Measurements from ENCODE around the gene ANO1.

ANO1 gene

GRCh38 chr11:70100791-70101190 lies 22.7 kb downstream of the ANO1 start:
- DNase-seq (ENCODE audit: low spot score in 2 of 2): no peak
- no peaks in the 10 kb centered on the region for H3K9me3 ChIP-seq
- no peaks in the 10 kb centered on the region for H3K4me1 ChIP-seq
- in situ Hi-C loops (cut with MboI; ENCODE audit: low sequenced_read_pairs): no loop called here
- no peaks in the 10 kb centered on the region for H3K27me3 ChIP-seq (ENCODE audit: low read depth)
- no peak overlapping the region for H3K4me3 ChIP-seq
- no peaks in the 10 kb centered on the region for H3K36me3 ChIP-seq (replicated peaks)

DNA sequence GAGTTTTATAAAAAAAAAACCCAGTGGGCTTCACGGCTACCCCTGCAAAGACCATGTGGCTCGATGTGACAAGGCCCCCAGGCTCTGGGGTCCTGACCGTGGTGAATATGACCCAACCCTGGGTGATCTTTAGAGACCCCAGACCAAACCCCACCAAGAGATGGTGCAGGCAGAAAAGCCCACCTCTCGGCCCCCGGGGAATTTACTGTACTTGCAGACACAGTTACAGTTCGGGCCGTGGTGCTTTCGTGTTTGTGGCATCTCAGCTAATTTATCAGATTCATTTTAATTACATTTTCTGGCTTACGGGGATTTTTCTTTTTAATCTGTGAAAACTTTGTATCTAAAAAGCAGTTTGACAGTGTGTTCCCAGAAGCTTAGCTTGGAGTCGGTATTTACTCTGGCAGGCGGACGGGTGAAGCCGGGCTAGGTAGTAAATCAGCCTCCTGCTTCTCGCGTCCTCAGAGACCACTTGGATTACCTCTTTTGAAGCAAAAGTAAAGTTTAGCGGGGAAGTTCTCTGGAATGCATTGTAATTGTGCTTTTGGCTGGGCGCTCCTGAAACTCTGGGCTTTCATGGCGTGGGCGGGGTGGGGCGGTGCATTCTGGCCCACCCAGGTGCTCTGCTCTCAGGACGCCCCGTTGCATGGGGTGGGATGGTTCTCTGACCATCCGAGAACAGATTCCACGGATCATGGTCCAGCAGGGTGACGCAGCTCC lies 25.3 kb downstream of the ANO1 start:
- no peaks in the 10 kb centered on the region for H3K36me3 ChIP-seq (replicated peaks)
- no peaks in the 10 kb centered on the region for H3K4me1 ChIP-seq
- no peaks in the 10 kb centered on the region for H3K27me3 ChIP-seq (ENCODE audit: low read depth)
- in situ Hi-C loops (cut with MboI; ENCODE audit: low sequenced_read_pairs): no loop called here
- no peak overlapping the region for H3K4me3 ChIP-seq
- no peaks in the 10 kb centered on the region for H3K9me3 ChIP-seq
- DNase-seq (ENCODE audit: low spot score in 2 of 2): no peak

GRCh38 chr11:70104419-70104818 lies 26.3 kb downstream of the ANO1 start:
- no peak overlapping the region for H3K4me3 ChIP-seq
- in situ Hi-C loops (cut with MboI; ENCODE audit: low sequenced_read_pairs): no loop called here
- no peaks in the 10 kb centered on the region for H3K27me3 ChIP-seq (ENCODE audit: low read depth)
- no peaks in the 10 kb centered on the region for H3K4me1 ChIP-seq
- no peaks in the 10 kb centered on the region for H3K9me3 ChIP-seq
- DNase-seq (ENCODE audit: low spot score in 2 of 2): no peak
- H3K36me3 ChIP-seq (replicated peaks): no peaks in the 10 kb centered on the region

- no peak for DNase-seq (ENCODE audit: low spot score in 2 of 2)
- in situ Hi-C loops (cut with MboI; ENCODE audit: low sequenced_read_pairs): no loop called here
Observed at GRCh38 chr11:70104961-70105360, 26.8 kb downstream of the ANO1 start.

DNA sequence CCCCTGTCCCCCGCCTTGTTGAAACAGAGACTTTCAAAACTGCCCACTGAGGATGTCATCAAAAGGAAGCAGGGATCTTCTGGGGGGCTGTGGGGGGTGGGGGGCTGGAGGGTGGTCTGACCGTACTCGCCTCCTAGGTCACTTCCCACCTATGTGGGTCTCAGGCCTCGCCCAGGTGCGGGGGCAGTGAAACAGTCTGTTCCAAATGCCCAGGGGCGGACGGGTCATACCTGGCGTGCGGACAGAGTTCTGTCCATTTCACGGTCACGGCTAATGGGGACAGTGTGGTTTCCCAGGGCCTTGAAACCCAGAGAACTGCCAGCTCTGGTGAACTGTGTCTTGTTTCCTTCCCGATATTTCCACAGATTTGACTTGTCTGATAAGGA lies 27.2 kb downstream of the ANO1 start:
- in situ Hi-C loops (cut with MboI; ENCODE audit: low sequenced_read_pairs): no loop called here
- DNase-seq (ENCODE audit: low spot score in 2 of 2): no peak
- Histone ChIP-seq H3K4me1 (no peaks in the 10 kb centered on the region), H3K27me3 (ENCODE audit: low read depth) (no peaks in the 10 kb centered on the region), H3K4me3 (no peak overlapping the region), H3K9me3 (no peaks in the 10 kb centered on the region), H3K36me3 (replicated peaks) (no peaks in the 10 kb centered on the region)

More at GRCh38 chr11:70104961-70105360, 26.8 kb downstream of the ANO1 start:
- Histone ChIP-seq H3K4me3 (no peak overlapping the region), H3K36me3 (replicated peaks) (no peaks in the 10 kb centered on the region), H3K9me3 (no peaks in the 10 kb centered on the region), H3K27me3 (ENCODE audit: low read depth) (no peaks in the 10 kb centered on the region), H3K4me1 (no peaks in the 10 kb centered on the region)

DNA sequence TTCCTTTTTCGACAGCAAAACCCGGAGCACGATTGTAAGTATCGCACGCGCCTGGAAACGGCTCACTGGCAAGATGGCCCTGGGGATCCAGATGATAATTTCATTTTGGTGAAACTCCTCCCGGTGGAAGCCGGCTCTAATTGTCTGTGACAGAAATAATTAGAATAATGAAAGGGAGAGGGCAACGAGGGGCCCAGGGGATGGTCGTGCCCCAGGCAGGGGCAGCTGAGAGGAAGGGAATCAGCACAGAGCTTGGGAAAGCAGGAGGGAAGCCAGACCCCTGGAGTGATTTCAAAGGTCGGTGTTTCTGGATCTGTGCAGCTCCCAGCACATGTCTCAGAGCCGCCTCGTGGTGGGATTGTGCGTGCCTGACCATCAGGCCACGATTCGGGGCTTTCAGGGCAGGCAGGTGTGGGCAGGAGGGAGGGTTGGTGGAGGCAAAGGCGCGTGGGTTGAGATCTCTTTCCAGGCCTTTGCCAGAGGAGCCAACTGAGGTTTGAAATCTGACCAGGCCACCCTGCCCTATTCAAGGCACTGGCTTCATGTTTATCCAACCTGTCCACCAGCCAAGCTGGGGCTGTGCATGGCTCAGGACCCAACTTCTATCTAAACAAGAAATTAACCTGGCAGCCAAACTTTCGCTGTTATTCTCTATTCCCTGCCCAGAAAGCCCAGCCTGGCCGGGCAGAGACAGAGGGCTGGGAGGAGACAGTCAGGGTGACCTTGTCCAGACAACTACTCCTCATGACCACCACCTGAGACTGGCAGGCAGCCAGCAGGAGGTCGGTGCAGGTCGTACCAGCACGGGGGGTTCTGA lies 27.8 kb downstream of the ANO1 start:
- H3K36me3 ChIP-seq (replicated peaks): no peaks in the 10 kb centered on the region
- no peaks in the 10 kb centered on the region for H3K27me3 ChIP-seq (ENCODE audit: low read depth)

GRCh38 chr11:70106757-70107156 lies 28.6 kb downstream of the ANO1 start:
- H3K27me3 ChIP-seq (ENCODE audit: low read depth): no peaks in the 10 kb centered on the region
- in situ Hi-C loops (cut with MboI; ENCODE audit: low sequenced_read_pairs): no loop called here
- no peak overlapping the region for H3K4me3 ChIP-seq
- DNase-seq (ENCODE audit: low spot score in 2 of 2): no peak
- no peaks in the 10 kb centered on the region for H3K9me3 ChIP-seq
- H3K36me3 ChIP-seq (replicated peaks): no peaks in the 10 kb centered on the region
- H3K4me1 ChIP-seq: peaks cover under 1% of the 10 kb centered on the region

More for the DNA sequence above, 27.8 kb downstream of the ANO1 start:
- no peaks in the 10 kb centered on the region for H3K9me3 ChIP-seq
- in situ Hi-C loops (cut with MboI; ENCODE audit: low sequenced_read_pairs): no loop called here
- H3K4me3 ChIP-seq: no peak overlapping the region
- H3K4me1 ChIP-seq: no peaks in the 10 kb centered on the region
- no peak for DNase-seq (ENCODE audit: low spot score in 2 of 2)

- in situ Hi-C loops (cut with MboI; ENCODE audit: low sequenced_read_pairs): no loop called here
- Histone ChIP-seq H3K4me1 (peaks cover 3% of the 10 kb centered on the region), H3K9me3 (no peaks in the 10 kb centered on the region), H3K4me3 (no peak overlapping the region), H3K27me3 (ENCODE audit: low read depth) (no peaks in the 10 kb centered on the region), H3K36me3 (replicated peaks) (no peaks in the 10 kb centered on the region)
- no peak for DNase-seq (ENCODE audit: low spot score in 2 of 2)
Observed at GRCh38 chr11:70107191-70107590, 29.1 kb downstream of the ANO1 start.

DNA sequence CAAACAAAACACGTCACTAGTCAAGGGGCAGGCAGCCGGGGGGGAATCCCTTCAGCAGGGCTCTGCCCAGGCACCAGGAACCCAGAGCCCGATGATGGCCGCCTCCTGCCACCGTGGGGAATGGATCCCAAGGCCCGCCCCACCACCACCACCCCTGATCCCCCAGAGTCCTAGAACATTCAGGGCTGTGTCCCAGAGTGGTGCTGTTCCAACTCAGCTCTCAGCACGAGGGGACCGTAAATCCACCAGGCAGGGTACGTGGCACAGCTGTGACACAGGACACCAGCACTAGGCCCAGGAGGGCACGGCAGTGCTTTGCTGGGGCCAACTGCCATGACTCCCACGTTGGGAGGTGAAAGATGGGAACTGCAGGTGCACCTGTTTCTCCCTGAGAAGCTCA lies 29.6 kb downstream of the ANO1 start:
- H3K9me3 ChIP-seq: no peaks in the 10 kb centered on the region
- H3K4me1 ChIP-seq: peaks cover 3% of the 10 kb centered on the region
- H3K36me3 ChIP-seq (replicated peaks): no peaks in the 10 kb centered on the region
- in situ Hi-C loops (cut with MboI; ENCODE audit: low sequenced_read_pairs): no loop called here
- DNase-seq (ENCODE audit: low spot score in 2 of 2): no peak
- no peaks in the 10 kb centered on the region for H3K27me3 ChIP-seq (ENCODE audit: low read depth)
- H3K4me3 ChIP-seq: no peak overlapping the region

DNA sequence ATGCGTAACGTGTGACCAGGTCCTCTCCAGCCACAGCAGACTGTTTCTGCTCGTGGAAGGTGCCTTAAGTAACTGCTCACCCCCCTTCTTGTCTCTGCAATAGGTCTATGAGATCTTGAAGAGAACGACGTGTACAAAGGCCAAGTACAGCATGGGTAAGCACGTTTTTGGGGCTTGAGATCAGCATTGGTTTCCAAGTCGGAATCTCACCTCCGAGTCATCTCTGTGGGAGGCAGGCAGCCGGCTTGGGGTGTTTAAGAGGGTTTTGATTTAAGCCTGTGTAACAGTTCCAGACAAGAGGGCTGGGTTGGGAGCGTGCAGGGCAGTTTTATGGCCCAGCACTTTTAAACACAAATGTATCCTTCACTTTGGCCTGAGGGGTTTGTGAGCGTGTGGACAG lies 30.1 kb downstream of the ANO1 start:
- H3K27me3 ChIP-seq (ENCODE audit: low read depth): no peaks in the 10 kb centered on the region
- in situ Hi-C loops (cut with MboI; ENCODE audit: low sequenced_read_pairs): no loop called here
- H3K36me3 ChIP-seq (replicated peaks): no peaks in the 10 kb centered on the region
- H3K9me3 ChIP-seq: no peaks in the 10 kb centered on the region
- H3K4me3 ChIP-seq: no peak overlapping the region
- H3K4me1 ChIP-seq: peaks cover 3% of the 10 kb centered on the region
- no peak for DNase-seq (ENCODE audit: low spot score in 2 of 2)

DNA sequence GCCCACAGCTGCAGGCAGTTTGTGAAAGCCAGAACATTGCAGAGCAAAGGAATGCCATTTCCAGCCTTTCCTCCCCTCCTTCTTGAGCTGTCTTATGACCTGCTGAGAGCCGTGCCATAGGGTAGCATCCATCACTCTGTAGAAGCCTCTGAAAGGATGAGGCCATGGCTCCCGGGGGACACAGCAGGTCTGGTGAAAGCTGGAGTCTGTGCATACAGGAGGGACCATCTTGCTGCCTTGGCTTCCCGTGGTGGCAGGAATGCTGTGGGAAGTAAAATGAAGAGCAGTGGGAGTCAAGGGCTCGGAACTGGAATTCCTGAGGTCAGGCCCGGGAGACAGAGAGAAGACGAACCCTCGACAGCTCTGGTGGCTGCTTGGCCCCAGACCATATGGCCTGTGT lies 30.9 kb downstream of the ANO1 start:
- in situ Hi-C loops (cut with MboI; ENCODE audit: low sequenced_read_pairs): no loop called here
- DNase-seq (ENCODE audit: low spot score in 2 of 2): no peak
- H3K4me1 ChIP-seq: peaks cover 3% of the 10 kb centered on the region

GRCh38 chr11:70109903-70110302 lies 31.8 kb downstream of the ANO1 start:
- H3K9me3 ChIP-seq: no peaks in the 10 kb centered on the region
- in situ Hi-C loops (cut with MboI; ENCODE audit: low sequenced_read_pairs): no loop called here
- H3K4me1 ChIP-seq: peaks cover 3% of the 10 kb centered on the region
- DNase-seq (ENCODE audit: low spot score in 2 of 2): no peak
- no peaks in the 10 kb centered on the region for H3K27me3 ChIP-seq (ENCODE audit: low read depth)
- H3K36me3 ChIP-seq (replicated peaks): no peaks in the 10 kb centered on the region
- H3K4me3 ChIP-seq: no peak overlapping the region

More for the DNA sequence above, 30.9 kb downstream of the ANO1 start:
- Histone ChIP-seq H3K36me3 (replicated peaks) (no peaks in the 10 kb centered on the region), H3K4me3 (no peak overlapping the region), H3K27me3 (ENCODE audit: low read depth) (no peaks in the 10 kb centered on the region), H3K9me3 (no peaks in the 10 kb centered on the region)

DNA sequence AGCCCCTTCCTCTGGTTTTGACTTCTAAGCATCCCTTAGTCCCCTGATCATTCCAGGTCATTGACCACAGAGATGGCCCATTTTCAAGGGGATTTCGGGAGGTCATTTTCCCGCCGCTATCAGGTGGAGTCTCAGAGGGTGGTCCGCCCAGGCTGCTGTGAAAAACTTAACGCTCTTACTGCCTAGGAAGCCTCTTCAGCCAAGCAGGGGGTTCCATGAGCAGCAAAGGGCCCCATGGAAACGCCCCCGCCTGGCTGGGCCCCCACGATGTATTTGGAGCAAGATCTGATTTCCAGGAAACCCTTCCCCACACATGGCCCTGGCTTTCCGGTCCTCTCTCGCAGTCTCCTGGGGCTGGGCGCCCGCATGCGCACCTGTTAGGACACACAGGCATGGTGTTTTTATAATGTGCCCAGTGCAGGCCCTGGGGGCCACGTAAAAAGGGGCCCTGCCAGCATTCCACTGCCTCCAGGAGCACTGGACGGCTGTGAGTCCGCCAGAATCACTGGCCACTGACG lies 32.5 kb downstream of the ANO1 start:
- in situ Hi-C loops (cut with MboI; ENCODE audit: low sequenced_read_pairs): no loop called here
- H3K27me3 ChIP-seq (ENCODE audit: low read depth): no peaks in the 10 kb centered on the region

GRCh38 chr11:70111269-70112016 lies 33.3 kb downstream of the ANO1 start:
- H3K36me3 ChIP-seq (replicated peaks): no peaks in the 10 kb centered on the region
- peak; percentile 39 to 77 for DNase-seq (ENCODE audit: low spot score in 2 of 2)
- H3K27me3 ChIP-seq (ENCODE audit: low read depth): no peaks in the 10 kb centered on the region
- no peaks in the 10 kb centered on the region for H3K9me3 ChIP-seq
- H3K4me3 ChIP-seq: no peak overlapping the region
- in situ Hi-C loops (cut with MboI; ENCODE audit: low sequenced_read_pairs): no loop called here
- H3K4me1 ChIP-seq: peaks cover 3% of the 10 kb centered on the region

More for the DNA sequence above, 32.5 kb downstream of the ANO1 start:
- Histone ChIP-seq H3K4me1 (peaks cover 3% of the 10 kb centered on the region), H3K4me3 (no peak overlapping the region), H3K36me3 (replicated peaks) (no peaks in the 10 kb centered on the region), H3K9me3 (no peaks in the 10 kb centered on the region)
- DNase-seq (ENCODE audit: low spot score in 2 of 2): no peak

Measured in HAP-1 (cell line).